ENCODE measurements around the gene CEP85L.

The CEP85L gene

DNA sequence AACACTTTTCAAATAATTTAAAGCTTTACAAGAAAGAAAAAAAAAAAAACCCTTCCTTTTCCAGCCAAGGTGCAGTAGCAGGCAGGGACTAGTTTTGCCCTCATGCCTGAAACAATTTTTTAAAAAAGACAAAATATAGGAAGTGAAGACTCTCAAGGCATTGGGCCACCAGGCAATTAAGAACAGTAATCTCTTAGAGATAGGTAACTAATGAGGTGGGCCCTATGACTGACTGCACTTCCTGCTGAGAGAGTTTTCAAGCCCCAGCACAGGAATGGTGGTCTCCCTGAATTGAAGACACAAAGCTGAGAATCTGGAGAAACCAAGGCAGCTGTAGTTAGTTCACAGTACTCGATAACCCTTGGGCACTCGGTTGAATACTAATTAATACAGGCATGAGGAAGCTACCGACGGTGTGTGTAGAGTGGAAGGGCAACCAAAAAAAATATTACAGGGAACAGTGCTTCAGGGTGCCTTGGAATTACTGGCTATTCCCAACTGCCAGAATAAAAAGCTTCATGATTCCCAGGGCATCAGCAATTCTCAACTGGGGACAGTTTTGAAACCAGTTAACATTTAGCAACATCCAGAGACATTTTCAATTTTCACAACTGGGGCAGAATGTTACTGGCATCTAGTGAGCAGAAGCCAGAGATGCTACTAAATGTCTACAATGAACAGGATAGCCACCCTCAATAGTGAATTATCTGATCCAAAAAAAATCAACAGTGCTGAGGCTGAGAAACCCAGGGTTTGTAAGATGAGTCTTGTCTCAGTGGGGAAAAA is 139.3 kb downstream of the CEP85L start:
- no peak overlapping the region for H3K27ac ChIP-seq (replicated peaks)
- no peaks in the 10 kb centered on the region for H3K27me3 ChIP-seq (ENCODE audit: insufficient read depth, poor library complexity, severe bottlenecking)
- TF ChIP-seq POLR2AphosphoS5 (IDR thresholded peaks at IDR 0.05; ENCODE audit: low read depth) (no peak), SPI1 (IDR thresholded peaks at IDR 0.05; ENCODE audit: borderline replicate concordance, low read depth) (no peak), CTCF (IDR thresholded peaks at IDR 0.05; ENCODE audit: insufficient read depth, low read length) (no peak), GABPA (IDR thresholded peaks at IDR 0.05; ENCODE audit: low read depth) (no peak)
- TF ChIP-seq, protein P1, sequence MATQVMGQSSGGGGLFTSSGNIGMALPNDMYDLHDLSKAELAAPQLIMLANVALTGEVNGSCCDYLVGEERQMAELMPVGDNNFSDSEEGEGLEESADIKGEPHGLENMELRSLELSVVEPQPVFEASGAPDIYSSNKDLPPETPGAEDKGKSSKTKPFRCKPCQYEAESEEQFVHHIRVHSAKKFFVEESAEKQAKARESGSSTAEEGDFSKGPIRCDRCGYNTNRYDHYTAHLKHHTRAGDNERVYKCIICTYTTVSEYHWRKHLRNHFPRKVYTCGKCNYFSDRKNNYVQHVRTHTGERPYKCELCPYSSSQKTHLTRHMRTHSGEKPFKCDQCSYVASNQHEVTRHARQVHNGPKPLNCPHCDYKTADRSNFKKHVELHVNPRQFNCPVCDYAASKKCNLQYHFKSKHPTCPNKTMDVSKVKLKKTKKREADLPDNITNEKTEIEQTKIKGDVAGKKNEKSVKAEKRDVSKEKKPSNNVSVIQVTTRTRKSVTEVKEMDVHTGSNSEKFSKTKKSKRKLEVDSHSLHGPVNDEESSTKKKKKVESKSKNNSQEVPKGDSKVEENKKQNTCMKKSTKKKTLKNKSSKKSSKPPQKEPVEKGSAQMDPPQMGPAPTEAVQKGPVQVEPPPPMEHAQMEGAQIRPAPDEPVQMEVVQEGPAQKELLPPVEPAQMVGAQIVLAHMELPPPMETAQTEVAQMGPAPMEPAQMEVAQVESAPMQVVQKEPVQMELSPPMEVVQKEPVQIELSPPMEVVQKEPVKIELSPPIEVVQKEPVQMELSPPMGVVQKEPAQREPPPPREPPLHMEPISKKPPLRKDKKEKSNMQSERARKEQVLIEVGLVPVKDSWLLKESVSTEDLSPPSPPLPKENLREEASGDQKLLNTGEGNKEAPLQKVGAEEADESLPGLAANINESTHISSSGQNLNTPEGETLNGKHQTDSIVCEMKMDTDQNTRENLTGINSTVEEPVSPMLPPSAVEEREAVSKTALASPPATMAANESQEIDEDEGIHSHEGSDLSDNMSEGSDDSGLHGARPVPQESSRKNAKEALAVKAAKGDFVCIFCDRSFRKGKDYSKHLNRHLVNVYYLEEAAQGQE (IDR thresholded peaks at IDR 0.05; ENCODE audit: insufficient replicate concordance, low read depth) = no peak
- H3K4me3 ChIP-seq (replicated peaks; ENCODE audit: insufficient read depth, low read length) = no peak overlapping the region
- DNase-seq (ENCODE audit: low read depth in 1 of 2, low spot score in 1 of 2) = no peak

DNA sequence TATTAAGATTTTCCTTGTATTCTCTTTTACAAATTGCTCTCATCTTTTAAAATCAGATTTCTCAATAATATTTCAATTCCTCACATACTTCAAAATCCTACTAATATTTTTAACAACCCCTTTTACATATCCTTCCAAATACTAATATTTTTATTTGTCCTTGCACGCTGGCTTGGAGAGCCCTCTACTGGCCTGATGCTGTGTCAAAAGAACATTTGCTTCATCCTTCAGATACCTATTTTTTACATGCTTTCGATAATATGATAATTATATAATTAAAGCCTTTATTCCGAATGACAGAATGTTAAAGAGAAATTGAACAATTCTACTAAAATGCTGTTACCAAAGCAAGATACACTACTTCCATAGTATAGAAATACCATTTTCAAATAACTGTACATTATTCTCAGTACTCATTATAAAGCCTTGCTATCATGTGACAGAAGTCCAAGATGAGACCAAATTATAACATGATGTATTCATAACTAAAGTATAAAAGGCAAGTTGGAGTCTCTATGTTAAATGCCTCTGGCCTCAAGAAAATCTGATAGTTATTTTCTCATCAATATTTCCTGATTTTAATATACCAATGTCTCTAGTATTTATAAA is 142.3 kb downstream of the CEP85L start:
- TF ChIP-seq GABPA (IDR thresholded peaks at IDR 0.05; ENCODE audit: low read depth) (no peak), SPI1 (IDR thresholded peaks at IDR 0.05; ENCODE audit: borderline replicate concordance, low read depth) (no peak), CTCF (IDR thresholded peaks at IDR 0.05; ENCODE audit: insufficient read depth, low read length) (peak; percentile 12), POLR2AphosphoS5 (IDR thresholded peaks at IDR 0.05; ENCODE audit: low read depth) (no peak)
- TF ChIP-seq, protein P1 (IDR thresholded peaks at IDR 0.05; ENCODE audit: insufficient replicate concordance, low read depth) = no peak
- DNase-seq (ENCODE audit: low read depth in 1 of 2, low spot score in 1 of 2) = no peak
- Histone ChIP-seq H3K27ac (replicated peaks) (no peak overlapping the region), H3K4me3 (replicated peaks; ENCODE audit: insufficient read depth, low read length) (no peak overlapping the region), H3K27me3 (ENCODE audit: insufficient read depth, poor library complexity, severe bottlenecking) (no peaks in the 10 kb centered on the region)

DNA sequence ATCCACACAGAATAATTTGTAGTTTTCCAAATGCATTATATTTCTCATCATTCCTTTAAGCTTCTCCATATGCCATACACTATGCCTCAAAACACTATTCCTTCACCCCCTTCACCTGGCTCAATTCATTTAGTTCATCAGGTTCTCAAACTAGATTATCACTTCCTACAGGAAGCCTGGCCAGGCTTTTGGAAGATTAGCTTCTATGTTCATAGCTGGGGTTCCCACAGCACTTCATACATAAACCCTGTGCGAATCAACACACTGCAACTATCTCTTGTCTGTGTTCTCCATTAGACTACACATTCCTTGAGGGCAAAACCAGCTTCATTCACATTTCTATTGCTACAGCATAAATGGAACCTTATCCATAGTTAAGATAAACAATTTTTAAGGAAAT is 143.8 kb downstream of the CEP85L start:
- H3K27me3 ChIP-seq (ENCODE audit: insufficient read depth, poor library complexity, severe bottlenecking) = no peaks in the 10 kb centered on the region
- no peak overlapping the region for H3K4me3 ChIP-seq (replicated peaks; ENCODE audit: insufficient read depth, low read length)
- no peak for DNase-seq (ENCODE audit: low read depth in 1 of 2, low spot score in 1 of 2)
- no peak for TF ChIP-seq CTCF (IDR thresholded peaks at IDR 0.05; ENCODE audit: insufficient read depth, low read length)
- TF ChIP-seq POLR2AphosphoS5 (IDR thresholded peaks at IDR 0.05; ENCODE audit: low read depth) = no peak
- no peak for TF ChIP-seq SPI1 (IDR thresholded peaks at IDR 0.05; ENCODE audit: borderline replicate concordance, low read depth)
- no peak for TF ChIP-seq GABPA (IDR thresholded peaks at IDR 0.05; ENCODE audit: low read depth)
- TF ChIP-seq, protein P1 (IDR thresholded peaks at IDR 0.05; ENCODE audit: insufficient replicate concordance, low read depth) = no peak
- no peak overlapping the region for H3K27ac ChIP-seq (replicated peaks)
